Kidney epithelial cell (primary cell): ENCODE data around the gene NPC1. TPM values are rescaled to one million over a fixed set of nuclear protein-coding genes. Genes with fewer than 3 reads are reported as not detected.
"Not testable (repeated sequence)": the region's sequence is repeated elsewhere in the genome, so short reads cannot be mapped to it uniquely, and the experiment has no call there.

Source experiments
- DNase-seq: peaks from one replicate; pipeline ENCODE4 v3.0.0-alpha.2; 2010; ENCODE audit warnings: low read depth
- H3K27me3 ChIP-seq: 2 replicates; pipeline ENCODE4 v1.6.0; 2011; ENCODE audit warnings: low read length; ENCODE audit not compliant: control insufficient read depth, insufficient read depth
- H3K36me3 ChIP-seq: 2 replicates; pipeline ENCODE4 v1.5.1; 2011; ENCODE audit warnings: low read length; ENCODE audit not compliant: control insufficient read depth, insufficient read depth
- H3K4me3 ChIP-seq: 2 replicates; pipeline ENCODE4 v1.5.1; 2011; ENCODE audit warnings: low read depth, mild to moderate bottlenecking, control low read depth, low read length
- CTCF ChIP-seq: IDR thresholded peaks from 2 replicates; pipeline ENCODE4 v1.5.1; 2011; ENCODE audit warnings: mild to moderate bottlenecking, moderate library complexity, low read length, control low read depth, inconsistent platforms; ENCODE audit not compliant: insufficient read depth, poor library complexity, severe bottlenecking
- total RNA-seq: library from RNA; depleted of rRNA; stranded (reverse); fragments of >200 nt; gene quantifications from 2 replicates; pipeline ENCODE4 v1.2.3, GENCODE V29; 2015

Gene NPC1
- total RNA-seq, 1 donor from 2014 or later: 111 TPM

- no peak for TF ChIP-seq CTCF
- no peaks in the 10 kb centered on the region for H3K36me3 ChIP-seq
- DNase-seq: no peak
- no peak overlapping the region for H3K4me3 ChIP-seq
- H3K27me3 ChIP-seq: no peaks in the 10 kb centered on the region
These were observed 28.6 kb upstream of the NPC1 start for GRCh38 chr18:23614891-23615290.

- TF ChIP-seq CTCF: no peak
- no peak for DNase-seq
- Histone ChIP-seq H3K36me3 (no peaks in the 10 kb centered on the region), H3K27me3 (no peaks in the 10 kb centered on the region), H3K4me3 (no peak overlapping the region)
These were observed 28.1 kb upstream of the NPC1 start for GRCh38 chr18:23614413-23614812.

DNA sequence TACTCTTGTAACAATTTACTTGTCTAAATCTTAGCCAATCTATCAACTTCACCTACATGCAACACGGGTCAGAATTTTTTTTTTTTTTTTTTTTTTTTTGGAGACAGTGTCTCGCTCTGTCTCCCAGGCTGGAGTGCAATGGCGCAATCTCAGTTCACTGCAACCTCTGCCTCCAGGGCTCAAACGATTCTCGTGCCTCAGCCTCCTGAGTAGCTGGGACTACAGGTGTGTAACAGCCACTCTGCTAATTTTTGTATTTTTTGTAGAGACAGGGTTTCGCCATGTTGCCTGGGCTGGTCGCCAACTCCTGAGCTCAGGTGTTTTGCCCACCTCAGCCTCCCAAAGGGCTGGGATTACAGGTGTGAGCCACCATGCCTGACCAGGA is 26.8 kb upstream of the NPC1 start:
- not testable (repeated sequence) for H3K4me3 ChIP-seq, DNase-seq, H3K36me3 ChIP-seq, H3K27me3 ChIP-seq

DNA sequence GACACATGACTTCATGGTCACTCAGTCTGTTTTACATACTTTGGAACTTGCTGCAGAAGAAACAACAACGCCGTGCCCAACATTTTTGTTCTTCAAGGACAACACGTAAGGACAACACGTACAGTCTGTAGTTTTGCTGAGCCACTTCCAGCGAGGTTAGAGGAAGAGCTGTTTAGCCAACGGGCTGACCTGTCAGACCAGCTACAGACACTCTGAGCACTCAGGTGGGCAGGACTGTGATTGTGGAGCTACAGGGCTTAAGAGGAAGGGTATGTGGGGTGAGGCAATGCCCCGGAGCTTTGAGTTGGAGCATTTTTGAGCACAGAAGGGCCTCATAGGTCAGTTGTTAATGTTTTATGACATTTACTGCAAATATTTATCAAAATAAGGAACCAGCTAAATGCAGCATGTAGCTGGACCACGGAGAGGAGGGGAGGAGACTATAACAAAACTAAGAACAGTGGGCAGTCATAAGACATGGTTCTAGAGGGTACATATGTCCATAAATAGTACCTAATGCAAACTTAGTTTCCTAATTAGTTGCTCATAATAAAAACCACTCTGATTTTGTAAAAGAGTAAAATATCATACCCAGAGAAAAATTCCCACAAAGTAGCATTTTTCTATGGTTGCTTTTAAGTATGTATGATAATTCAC is 26.3 kb upstream of the NPC1 start:
- H3K27me3 ChIP-seq: no peaks in the 10 kb centered on the region
- H3K36me3 ChIP-seq: no peaks in the 10 kb centered on the region
- no peak for DNase-seq
- no peak overlapping the region for H3K4me3 ChIP-seq
- no peak for TF ChIP-seq CTCF

DNA sequence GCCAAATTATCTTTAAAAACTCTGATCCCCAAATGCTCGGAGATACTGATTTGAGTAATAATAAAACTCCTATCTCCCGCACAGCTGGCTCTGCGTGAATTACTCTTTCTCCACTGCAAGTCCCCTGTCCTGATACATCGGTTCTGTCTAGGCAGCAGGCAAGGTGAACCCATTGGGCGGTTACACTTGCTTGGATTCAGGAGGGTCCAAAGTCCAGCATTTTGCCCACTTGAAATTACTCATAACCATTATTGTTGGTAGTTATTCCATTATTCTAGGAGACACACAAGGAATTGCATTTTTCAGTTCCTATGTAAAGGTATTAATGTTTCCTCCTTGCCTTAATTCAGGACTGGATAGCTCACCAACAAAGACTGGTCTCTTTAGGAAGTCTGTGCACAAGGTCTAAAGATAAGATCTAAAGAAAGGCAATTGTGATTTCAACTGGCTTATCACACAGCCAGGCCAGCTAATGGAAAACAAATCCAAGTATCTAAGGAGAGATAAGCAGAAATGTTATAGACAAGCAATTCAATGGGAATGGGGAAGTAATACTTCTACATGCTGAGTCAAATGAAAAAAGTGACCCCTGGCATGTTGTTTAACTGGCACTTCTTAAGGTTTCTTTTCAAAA is 23.2 kb upstream of the NPC1 start:
- no peak for TF ChIP-seq CTCF
- no peak for DNase-seq
- no peak overlapping the region for H3K4me3 ChIP-seq

DNA sequence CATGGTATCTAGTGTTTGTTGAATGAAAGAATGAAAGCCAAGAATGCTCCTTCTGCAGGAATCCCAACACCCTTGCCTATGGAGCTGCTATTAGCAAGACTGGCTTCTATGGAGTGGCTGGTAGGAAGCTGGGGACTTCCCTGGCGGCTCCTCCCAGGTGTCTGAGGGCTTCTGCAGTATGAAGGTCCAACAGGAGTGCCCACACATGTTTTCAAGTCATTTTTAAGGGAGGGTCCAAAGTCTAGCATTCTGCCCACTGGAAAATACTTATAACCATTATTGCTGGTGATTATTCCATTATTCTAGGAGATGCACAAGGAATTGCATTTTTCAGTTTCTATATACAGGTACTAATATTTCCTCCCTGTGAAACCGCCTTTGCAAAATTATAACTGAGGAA is 21.9 kb upstream of the NPC1 start:
- Histone ChIP-seq H3K36me3 (no peaks in the 10 kb centered on the region), H3K27me3 (no peaks in the 10 kb centered on the region), H3K4me3 (no peak overlapping the region)
- no peak for TF ChIP-seq CTCF
- no peak for DNase-seq

More for the DNA sequence above, 23.2 kb upstream of the NPC1 start:
- Histone ChIP-seq H3K27me3 (no peaks in the 10 kb centered on the region), H3K36me3 (no peaks in the 10 kb centered on the region)
